NOMO-1 treated with DMSO at 0.1 percent for 48 hours (cell line): ENCODE results near the gene KIAA0040.

Source experiments
- DNase-seq: peaks from one replicate; lab custom pipeline; 2025; ENCODE audit not compliant: unreplicated experiment; lab: John Stamatoyannopoulos, UW

KIAA0040 gene

DNA sequence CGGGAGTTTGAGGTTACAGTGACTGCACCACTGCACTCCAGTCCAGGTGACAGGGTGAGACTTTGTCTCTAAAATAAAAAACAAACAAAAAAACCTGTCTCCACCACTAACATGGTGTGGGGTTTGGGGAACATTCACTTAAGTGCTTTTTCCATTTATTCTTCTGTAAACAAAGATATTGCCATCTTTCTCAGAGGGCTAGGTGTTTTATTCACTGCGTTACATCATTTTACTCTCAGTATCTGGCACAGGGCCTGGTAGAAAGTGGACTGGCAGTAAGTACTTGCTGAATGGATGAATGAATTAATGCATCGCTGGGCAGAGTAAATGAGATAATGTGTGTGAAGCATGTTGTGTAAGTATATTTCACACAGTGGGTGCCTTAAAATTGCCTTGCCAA, 20.1 kb downstream of the KIAA0040 start:
- no peak for DNase-seq

DNA sequence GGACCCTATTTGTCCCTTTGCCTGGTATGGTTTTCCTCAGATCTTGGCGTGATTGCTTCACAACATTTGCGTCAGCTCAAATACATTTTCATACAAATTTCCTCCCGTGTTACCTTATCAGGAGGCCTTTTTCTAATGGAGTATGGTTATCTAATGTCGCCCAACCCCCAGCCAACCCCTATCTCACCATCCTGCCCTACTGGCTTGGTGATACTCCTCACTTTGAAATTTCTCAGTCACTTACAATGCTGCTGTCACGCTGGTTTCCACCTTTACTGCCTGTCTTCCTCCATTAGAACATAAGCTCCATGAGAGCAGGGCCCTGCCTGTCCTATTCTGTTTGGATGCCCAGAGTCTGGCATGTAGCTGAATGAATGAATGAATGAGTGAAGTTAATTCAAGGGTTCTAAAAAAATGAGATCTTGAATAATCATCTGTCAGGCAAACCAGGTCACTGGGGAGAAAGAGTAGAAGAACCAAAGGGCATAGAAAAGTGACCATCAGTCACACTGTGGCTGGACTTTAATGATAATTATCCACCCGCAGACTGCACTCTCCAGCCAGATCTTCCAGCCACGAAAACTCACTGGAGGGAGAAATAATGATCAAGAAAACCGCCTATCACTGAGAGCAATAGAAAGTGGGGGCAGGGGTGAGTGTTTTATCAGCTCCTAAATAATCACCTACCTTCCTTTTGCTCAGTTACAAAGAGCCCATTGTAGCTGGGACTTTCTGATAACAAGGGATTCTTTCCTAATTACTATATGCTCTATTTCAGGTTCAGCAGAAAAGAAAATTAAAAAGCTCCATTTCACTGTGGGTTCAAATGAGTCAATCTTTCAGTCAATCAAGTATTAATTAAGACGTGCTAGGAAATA, 21.3 kb downstream of the KIAA0040 start:
- no peak for DNase-seq

- no peak for DNase-seq
Measured at GRCh38 chr1:175169286-175170018, 23.1 kb downstream of the KIAA0040 start.

- DNase-seq, result no peak
Measured at GRCh38 chr1:175168782-175169181, 23.8 kb downstream of the KIAA0040 start.

DNA sequence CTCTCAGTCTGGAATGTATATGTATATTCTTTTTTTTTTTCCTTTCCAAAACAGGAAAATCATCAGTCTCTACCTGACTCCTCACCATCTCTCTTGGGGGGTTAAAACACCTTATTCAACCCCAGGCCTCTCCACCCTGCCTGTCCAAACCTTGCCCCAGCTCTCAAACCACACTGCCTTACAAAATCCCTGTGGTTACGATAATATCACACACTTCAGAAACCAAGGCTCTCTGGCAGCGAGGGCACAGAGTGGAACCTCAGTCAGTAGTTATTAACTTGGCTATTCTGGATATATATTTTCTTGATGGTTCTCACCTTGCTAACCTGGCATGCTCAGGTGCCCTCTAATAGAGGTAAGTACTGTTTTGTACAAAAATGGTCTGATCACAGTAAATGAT, 24.7 kb downstream of the KIAA0040 start:
- DNase-seq, result no peak

- no peak for DNase-seq
Measured at GRCh38 chr1:175166746-175167145, 25.8 kb downstream of the KIAA0040 start.

DNA sequence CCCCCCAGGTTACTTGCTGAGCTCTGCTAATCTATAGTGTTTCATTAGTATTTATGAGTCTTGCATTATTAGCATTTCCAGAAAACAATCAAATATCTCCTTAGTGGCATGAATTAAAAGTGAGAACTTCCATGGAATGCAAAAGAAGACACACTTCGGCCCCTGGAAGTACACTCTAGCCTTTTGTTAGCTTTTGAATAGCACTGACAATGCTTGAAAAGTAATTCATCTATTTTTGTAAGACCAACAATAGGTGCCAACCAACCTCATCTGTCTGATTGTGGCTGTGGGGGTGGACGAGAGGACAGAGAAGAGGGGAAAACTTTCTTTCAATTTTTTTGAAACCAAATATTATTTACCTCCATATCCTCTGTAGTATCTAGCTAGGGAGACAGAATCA, 27.8 kb downstream of the KIAA0040 start:
- no peak for DNase-seq

- DNase-seq, result no peak
Measured at GRCh38 chr1:175163702-175164101, 28.9 kb downstream of the KIAA0040 start.

DNA sequence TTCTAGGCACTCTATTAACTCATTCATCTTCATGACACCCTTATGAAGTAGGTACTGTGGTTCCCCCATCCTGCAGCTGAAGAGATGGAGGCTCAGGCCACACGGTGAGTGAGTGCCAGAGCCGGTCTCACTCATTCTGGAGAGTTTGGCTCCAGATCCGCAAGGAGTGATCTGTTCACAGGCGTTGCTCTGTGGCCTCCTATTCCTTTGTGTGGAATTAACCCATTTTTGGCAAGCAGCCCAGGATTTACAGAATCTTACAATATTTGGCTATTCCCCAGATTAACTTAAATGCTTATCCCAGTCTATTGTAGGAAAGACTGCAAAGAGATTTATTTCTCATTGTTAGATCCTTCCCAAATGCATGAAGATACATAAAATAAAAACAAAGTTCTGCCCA, 29.6 kb downstream of the KIAA0040 start:
- DNase-seq, result no peak

DNA sequence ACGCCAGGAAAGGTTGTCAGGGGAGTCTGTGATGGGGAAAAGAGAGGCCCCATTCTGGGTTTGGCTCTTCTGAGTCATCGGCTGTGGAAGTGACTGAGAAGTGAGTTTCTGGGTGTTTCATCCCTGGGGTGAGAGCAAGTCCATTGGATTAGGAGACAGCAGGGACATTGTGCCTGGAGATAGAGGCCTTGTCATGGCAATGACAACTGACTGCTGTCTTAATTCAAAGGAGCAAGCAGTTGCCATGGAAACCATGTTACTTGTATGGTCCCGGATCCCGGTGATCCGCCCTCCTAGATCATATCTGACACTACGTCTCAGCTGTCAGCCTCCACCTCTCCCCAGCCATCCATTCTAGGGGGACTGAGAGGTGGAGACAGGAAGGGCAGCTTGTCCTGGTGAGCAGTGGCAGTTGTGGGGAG, 34.4 kb downstream of the KIAA0040 start:
- DNase-seq, result no peak

- DNase-seq, result no peak
Measured at GRCh38 chr1:175157200-175157599, 35.4 kb downstream of the KIAA0040 start.

DNA sequence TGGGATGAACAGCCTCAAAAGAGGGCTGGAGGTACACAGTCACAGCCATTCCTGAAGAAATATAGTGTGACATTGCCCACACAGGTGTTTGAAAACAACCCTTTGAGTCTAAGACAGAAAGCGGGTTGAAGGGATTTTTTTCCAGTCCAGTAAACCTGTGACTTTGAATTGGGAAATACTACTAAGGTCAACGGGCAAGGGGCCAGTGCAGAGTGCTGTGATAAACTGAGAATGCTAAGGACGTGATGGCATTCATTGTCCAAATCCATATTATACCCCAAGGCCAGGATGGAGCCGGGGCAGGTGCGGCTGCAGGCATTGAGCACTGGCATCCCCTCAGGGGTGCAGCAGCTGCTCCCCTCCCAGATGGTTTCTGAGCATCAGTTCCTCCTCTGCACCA, 36.6 kb downstream of the KIAA0040 start:
- DNase-seq, result no peak

DNA sequence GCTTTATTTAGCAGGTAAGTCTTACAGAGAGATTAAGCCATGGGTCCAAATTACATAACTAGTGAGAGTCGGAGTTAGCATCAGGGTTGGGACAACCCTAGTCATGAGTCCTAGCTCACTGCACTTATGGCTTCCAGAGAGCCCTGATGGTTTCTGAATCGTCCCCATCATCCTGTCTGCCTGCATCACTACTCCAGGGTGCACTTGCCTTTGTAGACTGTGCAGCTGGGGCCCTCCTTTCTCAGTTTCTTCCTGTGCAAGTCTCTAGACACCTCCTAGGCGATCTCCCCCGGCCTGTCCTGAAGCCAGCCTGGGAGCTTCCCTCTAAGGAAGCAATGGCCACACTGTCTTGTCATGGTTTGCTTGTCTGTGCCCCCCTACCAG, 37.1 kb downstream of the KIAA0040 start:
- no peak for DNase-seq

- DNase-seq, result peak; percentile 71
Measured at GRCh38 chr1:175154629-175155472, 37.7 kb downstream of the KIAA0040 start.

GRCh38 chr1:175152006-175152652, 40.4 kb downstream of the KIAA0040 start:
- DNase-seq, result peak; percentile 31

DNA sequence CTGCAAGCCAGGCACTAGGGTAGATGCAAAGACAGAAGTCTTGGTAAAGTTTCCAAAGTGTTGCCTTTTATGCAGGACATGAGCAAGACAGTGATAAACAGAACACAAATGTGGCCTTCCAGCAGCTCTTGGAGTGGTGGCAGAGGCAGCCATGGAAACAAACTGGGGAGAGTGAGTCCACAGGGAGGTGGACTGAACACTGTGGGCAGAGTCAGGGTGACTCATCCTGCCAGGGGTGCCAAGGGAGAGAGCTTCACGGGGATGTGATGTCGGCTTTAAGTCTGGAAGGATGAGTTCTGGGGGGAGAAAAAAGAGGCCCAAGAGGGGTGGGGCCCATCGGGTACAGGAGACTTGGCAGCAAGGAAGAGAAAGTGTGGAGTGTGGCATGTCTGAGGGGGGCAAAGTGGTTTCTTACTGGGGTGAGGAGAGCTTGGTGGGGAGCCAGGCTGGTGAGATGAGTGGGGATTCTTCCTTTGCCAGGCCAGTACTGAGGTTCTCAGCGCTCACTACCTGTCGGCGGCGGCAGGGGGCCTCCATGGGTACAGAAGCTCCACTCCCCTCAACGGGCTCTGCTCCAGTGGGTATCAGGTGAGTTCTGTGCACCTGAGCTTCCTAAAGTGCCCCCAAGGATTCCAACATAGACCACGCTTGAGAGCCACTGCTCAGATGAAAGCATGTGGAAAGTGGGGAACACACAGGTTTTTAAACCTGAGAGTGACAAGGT, 41.8 kb downstream of the KIAA0040 start:
- DNase-seq, result no peak

GRCh38 chr1:175148068-175148467, 44.5 kb downstream of the KIAA0040 start:
- no peak for DNase-seq

DNA sequence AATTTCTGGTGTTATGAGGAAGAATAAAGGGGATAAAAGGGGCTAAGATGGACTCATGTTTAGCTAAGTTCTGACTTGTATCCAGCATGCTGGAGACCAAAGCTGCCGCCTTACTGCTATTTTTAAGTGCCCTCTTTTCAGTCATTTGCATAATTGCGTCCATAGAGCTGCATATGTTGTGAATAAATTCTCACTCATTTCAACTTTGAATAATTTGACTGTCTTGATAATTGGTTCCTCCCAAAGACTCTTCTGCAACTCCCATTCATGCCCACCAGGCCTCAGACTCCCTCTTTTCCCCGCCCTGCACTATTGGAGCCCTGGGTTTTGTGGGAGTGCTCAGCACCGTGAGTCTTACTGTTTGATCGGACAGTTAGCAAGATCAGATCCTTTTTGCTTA, 45.0 kb downstream of the KIAA0040 start:
- DNase-seq, result no peak

DNA sequence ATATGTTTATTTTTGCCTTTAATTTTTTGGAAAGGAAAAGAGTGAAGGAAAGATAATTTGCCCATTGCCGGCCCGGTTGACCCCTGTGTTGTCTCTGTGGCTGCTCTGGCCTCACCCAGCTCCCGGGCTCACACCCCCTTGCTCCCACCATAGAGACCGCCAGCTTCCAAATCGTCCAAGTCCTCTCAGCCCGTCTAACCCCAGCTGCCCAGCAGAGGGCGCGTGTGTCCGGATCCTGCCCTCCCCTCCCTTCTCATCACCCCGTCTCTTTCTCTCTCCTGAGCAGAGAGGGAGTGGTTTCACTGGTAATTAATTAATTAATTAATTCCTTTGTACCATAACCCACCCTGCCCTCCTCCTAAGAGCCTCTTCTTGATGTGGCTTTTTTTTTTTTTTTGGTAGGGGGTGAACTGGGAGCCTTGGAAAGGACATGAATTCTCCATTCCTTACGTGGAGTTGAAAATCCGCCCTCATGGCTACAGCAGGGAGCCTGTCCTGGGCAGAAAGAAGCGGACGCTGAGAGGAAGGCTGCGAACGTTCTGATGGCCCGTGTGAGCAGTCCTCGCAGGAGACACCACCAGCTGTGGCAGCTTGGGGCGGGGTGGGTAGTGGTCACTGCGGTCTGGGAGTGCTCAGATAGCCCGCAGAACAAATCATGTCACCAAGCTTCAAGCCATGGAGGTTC, 45.9 kb downstream of the KIAA0040 start:
- peak; percentile 20 for DNase-seq
